ENCODE data around the gene QRICH1. TPM values are rescaled to one million over a fixed set of nuclear protein-coding genes. Genes with fewer than 3 reads are reported as not detected.
A peak's percentile ranks its signal among the peaks of the same experiment; 100 is the strongest.

The QRICH1 gene
- 75.4 and 80.0 TPM in 2 replicates for total RNA-seq (2014; rRNA removed; shearing (Covaris generic); ENCODE audit: low replicate concordance)

- DNase-seq, result peak; percentile 99
- no peaks in the 10 kb centered on the region for H3K9me3 ChIP-seq (ENCODE audit: low read length)
- H4K20me1 ChIP-seq (ENCODE audit: insufficient read depth, low read depth, low read length), result peaks cover 9% of the 10 kb centered on the region; the same call in 1 of the 2 replicates
- peaks cover 24% of the 10 kb centered on the region for H3K4me1 ChIP-seq (ENCODE audit: low read length)
- peak within 1 kb of the TSS; percentile 80 for H3K4me2 ChIP-seq (ENCODE audit: low read depth, low read length, poor library complexity, severe bottlenecking)
- H2AFZ ChIP-seq (ENCODE audit: low read length), result peak within 1 kb of the TSS; percentile 86; the same call in 1 of the 2 replicates
- no peaks in the 10 kb centered on the region for H3K9me2 ChIP-seq (replicated peaks; ENCODE audit: insufficient read depth, low read length)
- peak within 1 kb of the TSS; percentile 84 for H3K27ac ChIP-seq (ENCODE audit: low read length)
- peaks cover 23% of the 10 kb centered on the region for H3K36me3 ChIP-seq (ENCODE audit: insufficient read depth, low read length)
- H3K79me2 ChIP-seq (ENCODE audit: low read length), result peaks cover 41% of the 10 kb centered on the region
- peak within 1 kb of the TSS; percentile 89 for H3K4me3 ChIP-seq (ENCODE audit: low read length)
- H3K27me3 ChIP-seq (ENCODE audit: low read length), result no peaks in the 10 kb centered on the region
- H3K9ac ChIP-seq (ENCODE audit: low read length), result peak within 1 kb of the TSS; percentile 94
Measured at GRCh38 chr3:49093853-49094767, at the start of gene QRICH1. Gene QRICH1, minus strand, starts transcription at chr3:49094071. Its CDS starts 17,054 bp downstream, at chr3:49077017.

DNA sequence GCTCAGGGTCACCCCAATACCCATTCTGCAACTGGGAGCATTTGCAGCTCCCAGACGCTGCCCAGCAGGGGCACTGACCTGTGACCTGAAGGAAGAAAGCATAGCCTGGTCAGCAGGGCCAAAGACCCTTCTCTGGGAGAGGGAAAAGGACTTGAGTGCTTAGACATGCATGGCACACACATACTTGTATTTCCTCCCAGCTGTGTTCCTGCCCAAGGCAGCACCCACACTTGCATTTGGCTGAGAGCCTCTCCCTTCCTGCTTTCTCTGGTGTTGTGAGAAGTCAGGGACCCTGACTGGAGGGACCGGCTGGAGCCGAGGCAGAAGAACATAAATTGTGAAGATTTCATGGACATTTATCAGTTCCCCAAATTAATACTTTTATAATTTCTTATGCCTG, 46.2 kb upstream of the QRICH1 start:
- no peak overlapping the region for H3K27ac ChIP-seq (ENCODE audit: low read length)

GRCh38 chr3:49135499-49135898, 41.6 kb upstream of the QRICH1 start:
- Histone ChIP-seq H3K4me2 (ENCODE audit: low read depth, low read length, poor library complexity, severe bottlenecking) (no peak overlapping the region), H3K9me3 (ENCODE audit: low read length) (no peaks in the 10 kb centered on the region), H3K27me3 (ENCODE audit: low read length) (no peaks in the 10 kb centered on the region)

More for the DNA sequence above, 46.2 kb upstream of the QRICH1 start:
- Histone ChIP-seq H3K79me2 (ENCODE audit: low read length) (no peaks in the 10 kb centered on the region), H3K4me3 (ENCODE audit: low read length) (no peak overlapping the region), H3K9me2 (replicated peaks; ENCODE audit: insufficient read depth, low read length) (no peaks in the 10 kb centered on the region), H4K20me1 (ENCODE audit: insufficient read depth, low read depth, low read length) (no peaks in the 10 kb centered on the region), H3K36me3 (ENCODE audit: insufficient read depth, low read length) (no peaks in the 10 kb centered on the region), H3K4me1 (ENCODE audit: low read length) (no peaks in the 10 kb centered on the region), H2AFZ (ENCODE audit: low read length) (no peak overlapping the region), H3K4me2 (ENCODE audit: low read depth, low read length, poor library complexity, severe bottlenecking) (no peak overlapping the region), H3K27me3 (ENCODE audit: low read length) (no peaks in the 10 kb centered on the region), H3K9me3 (ENCODE audit: low read length) (no peaks in the 10 kb centered on the region), H3K9ac (ENCODE audit: low read length) (no peak overlapping the region)
- DNase-seq, result no peak

GRCh38 chr3:49134471-49135265, 40.8 kb upstream of the QRICH1 start:
- Histone ChIP-seq H4K20me1 (ENCODE audit: insufficient read depth, low read depth, low read length) (no peaks in the 10 kb centered on the region), H3K27ac (ENCODE audit: low read length) (no peak overlapping the region), H3K79me2 (ENCODE audit: low read length) (no peaks in the 10 kb centered on the region), H2AFZ (ENCODE audit: low read length) (no peak overlapping the region), H3K4me3 (ENCODE audit: low read length) (no peak overlapping the region), H3K4me1 (ENCODE audit: low read length) (no peaks in the 10 kb centered on the region), H3K4me2 (ENCODE audit: low read depth, low read length, poor library complexity, severe bottlenecking) (no peak overlapping the region), H3K9me2 (replicated peaks; ENCODE audit: insufficient read depth, low read length) (no peaks in the 10 kb centered on the region), H3K36me3 (ENCODE audit: insufficient read depth, low read length) (no peaks in the 10 kb centered on the region), H3K27me3 (ENCODE audit: low read length) (no peaks in the 10 kb centered on the region), H3K9me3 (ENCODE audit: low read length) (no peaks in the 10 kb centered on the region), H3K9ac (ENCODE audit: low read length) (no peak overlapping the region)
- DNase-seq, result no peak

More at GRCh38 chr3:49135499-49135898, 41.6 kb upstream of the QRICH1 start:
- no peak overlapping the region for H3K4me3 ChIP-seq (ENCODE audit: low read length)
- H3K27ac ChIP-seq (ENCODE audit: low read length), result no peak overlapping the region
- no peak overlapping the region for H2AFZ ChIP-seq (ENCODE audit: low read length)
- no peak for DNase-seq
- no peak overlapping the region for H3K9ac ChIP-seq (ENCODE audit: low read length)
- no peaks in the 10 kb centered on the region for H4K20me1 ChIP-seq (ENCODE audit: insufficient read depth, low read depth, low read length)
- no peaks in the 10 kb centered on the region for H3K4me1 ChIP-seq (ENCODE audit: low read length)
- H3K79me2 ChIP-seq (ENCODE audit: low read length), result no peaks in the 10 kb centered on the region
- H3K36me3 ChIP-seq (ENCODE audit: insufficient read depth, low read length), result no peaks in the 10 kb centered on the region
- H3K9me2 ChIP-seq (replicated peaks; ENCODE audit: insufficient read depth, low read length), result no peaks in the 10 kb centered on the region

GRCh38 chr3:49133226-49133951, 39.5 kb upstream of the QRICH1 start:
- H3K4me3 ChIP-seq (ENCODE audit: low read length), result no peak overlapping the region
- H3K27me3 ChIP-seq (ENCODE audit: low read length), result no peaks in the 10 kb centered on the region
- no peaks in the 10 kb centered on the region for H3K4me1 ChIP-seq (ENCODE audit: low read length)
- H3K9me3 ChIP-seq (ENCODE audit: low read length), result no peaks in the 10 kb centered on the region
- no peaks in the 10 kb centered on the region for H3K36me3 ChIP-seq (ENCODE audit: insufficient read depth, low read length)
- DNase-seq, result no peak
- no peaks in the 10 kb centered on the region for H4K20me1 ChIP-seq (ENCODE audit: insufficient read depth, low read depth, low read length)
- no peaks in the 10 kb centered on the region for H3K9me2 ChIP-seq (replicated peaks; ENCODE audit: insufficient read depth, low read length)
- no peak overlapping the region for H2AFZ ChIP-seq (ENCODE audit: low read length)
- H3K79me2 ChIP-seq (ENCODE audit: low read length), result no peaks in the 10 kb centered on the region
- no peak overlapping the region for H3K9ac ChIP-seq (ENCODE audit: low read length)
- no peak overlapping the region for H3K27ac ChIP-seq (ENCODE audit: low read length)
- no peak overlapping the region for H3K4me2 ChIP-seq (ENCODE audit: low read depth, low read length, poor library complexity, severe bottlenecking)

DNA sequence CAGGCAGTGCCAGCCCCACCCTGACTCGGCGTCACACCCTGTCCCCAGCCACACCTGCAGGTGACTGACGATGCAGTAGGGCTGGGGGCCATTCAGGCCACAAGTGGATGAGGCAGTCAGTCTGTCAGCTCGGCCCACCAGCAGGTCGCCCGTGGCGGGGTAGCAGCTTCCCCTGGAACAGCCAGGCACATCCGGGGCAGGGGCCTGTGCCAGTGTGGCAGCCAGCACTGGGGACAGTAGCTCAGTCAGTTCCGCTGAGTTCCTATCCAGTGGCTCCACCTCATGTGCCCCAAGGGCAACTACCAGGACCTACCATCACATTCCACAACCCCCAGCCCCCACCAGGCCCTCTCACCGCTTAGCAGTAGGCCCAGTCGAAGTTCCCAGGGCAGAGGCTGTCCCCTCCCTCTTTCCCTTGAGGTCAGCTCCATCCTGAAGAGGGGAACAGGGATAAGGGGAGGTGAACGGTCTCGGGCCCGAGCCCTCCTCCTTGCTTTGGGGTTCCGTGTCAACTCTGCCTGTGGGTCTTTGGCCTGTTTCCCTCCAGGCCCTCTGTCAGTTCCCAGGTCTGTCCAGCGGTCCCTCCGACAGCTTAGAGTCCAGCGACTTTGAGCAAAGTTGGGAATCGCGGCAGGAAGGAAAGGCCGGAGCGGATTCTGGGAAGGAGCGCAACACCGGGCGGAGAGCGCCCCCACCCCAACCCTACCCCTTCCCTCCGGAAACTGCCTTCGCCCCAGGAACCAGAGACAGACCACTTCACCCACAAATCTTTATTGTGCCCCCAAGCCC, 38.8 kb upstream of the QRICH1 start, which contains the start of gene LAMB2:
TSS of gene LAMB2 (minus strand) at position 614 of the 789 bp plus-strand sequence. CDS start at position 431, 183 bp downstream.
- no peaks in the 10 kb centered on the region for H3K9me3 ChIP-seq (ENCODE audit: low read length)
- no peaks in the 10 kb centered on the region for H3K27me3 ChIP-seq (ENCODE audit: low read length)
- H2AFZ ChIP-seq (ENCODE audit: low read length), result no peak within 1 kb of the TSS
- DNase-seq, result no peak
- H3K9ac ChIP-seq (ENCODE audit: low read length), result no peak within 1 kb of the TSS
- H3K27ac ChIP-seq (ENCODE audit: low read length), result no peak within 1 kb of the TSS
- H3K9me2 ChIP-seq (replicated peaks; ENCODE audit: insufficient read depth, low read length), result no peaks in the 10 kb centered on the region
- no peak within 1 kb of the TSS for H3K4me3 ChIP-seq (ENCODE audit: low read length)
- H3K36me3 ChIP-seq (ENCODE audit: insufficient read depth, low read length), result no peaks in the 10 kb centered on the region
- no peaks in the 10 kb centered on the region for H3K79me2 ChIP-seq (ENCODE audit: low read length)
- H4K20me1 ChIP-seq (ENCODE audit: insufficient read depth, low read depth, low read length), result no peaks in the 10 kb centered on the region
- H3K4me1 ChIP-seq (ENCODE audit: low read length), result no peaks in the 10 kb centered on the region
- no peak within 1 kb of the TSS for H3K4me2 ChIP-seq (ENCODE audit: low read depth, low read length, poor library complexity, severe bottlenecking)

- H3K9ac ChIP-seq (ENCODE audit: low read length), result no peak overlapping the region
- H3K9me3 ChIP-seq (ENCODE audit: low read length), result no peaks in the 10 kb centered on the region
- no peaks in the 10 kb centered on the region for H4K20me1 ChIP-seq (ENCODE audit: insufficient read depth, low read depth, low read length)
- H3K79me2 ChIP-seq (ENCODE audit: low read length), result no peaks in the 10 kb centered on the region
- no peaks in the 10 kb centered on the region for H3K36me3 ChIP-seq (ENCODE audit: insufficient read depth, low read length)
- no peaks in the 10 kb centered on the region for H3K9me2 ChIP-seq (replicated peaks; ENCODE audit: insufficient read depth, low read length)
- H3K4me1 ChIP-seq (ENCODE audit: low read length), result no peaks in the 10 kb centered on the region
- no peak for DNase-seq
- no peaks in the 10 kb centered on the region for H3K27me3 ChIP-seq (ENCODE audit: low read length)
- H3K4me3 ChIP-seq (ENCODE audit: low read length), result no peak overlapping the region
- no peak overlapping the region for H3K27ac ChIP-seq (ENCODE audit: low read length)
- H2AFZ ChIP-seq (ENCODE audit: low read length), result no peak overlapping the region
- H3K4me2 ChIP-seq (ENCODE audit: low read depth, low read length, poor library complexity, severe bottlenecking), result no peak overlapping the region
Measured at GRCh38 chr3:49132073-49132436, 38.2 kb upstream of the QRICH1 start.

All from Karpas-422 (cell line).